Panc1 (cell line): ENCODE results near the gene TAF7.
"Not testable (repeated sequence)": the region's sequence is repeated elsewhere in the genome, so short reads cannot be mapped to it uniquely, and the experiment has no call there.

Experiments used
- POLR2AphosphoS5 ChIP-seq: IDR thresholded peaks from 2 replicates; pipeline ENCODE4 v1.6.1; 2012; ENCODE audit warnings: mild to moderate bottlenecking, low read depth, low read length, moderate library complexity
- REST ChIP-seq, 2 experiments: IDR thresholded peaks; 2 replicates each; pipeline ENCODE4 v1.6.1; 2011 to 2012; ENCODE audit warnings: low read depth in 2 of 2, control low read depth in 1 of 2, low read length in 1 of 2, mild to moderate bottlenecking in 1 of 2, moderate library complexity in 1 of 2; ENCODE audit not compliant: insufficient read depth in 1 of 2
- SIN3A ChIP-seq: IDR thresholded peaks from 2 replicates; pipeline ENCODE4 v1.6.1; 2012; ENCODE audit warnings: low read depth, mild to moderate bottlenecking, low read length, moderate library complexity, borderline replicate concordance; ENCODE audit not compliant: insufficient read depth
- TCF7L2 ChIP-seq: IDR thresholded peaks from 2 replicates; pipeline ENCODE4 v1.6.1; 2011; ENCODE audit warnings: mild to moderate bottlenecking, low read depth, low read length, inconsistent platforms
- TF ChIP-seq, protein P1 (sequence below): fragments of 450-650 bp; IDR thresholded peaks from 2 replicates; pipeline ENCODE4 v1.5.1; 2017; ENCODE audit warnings: mild to moderate bottlenecking

GRCh38 chr5:141332571-141332970, 12.0 kb upstream of the TAF7 start:
- TF ChIP-seq, protein P1, sequence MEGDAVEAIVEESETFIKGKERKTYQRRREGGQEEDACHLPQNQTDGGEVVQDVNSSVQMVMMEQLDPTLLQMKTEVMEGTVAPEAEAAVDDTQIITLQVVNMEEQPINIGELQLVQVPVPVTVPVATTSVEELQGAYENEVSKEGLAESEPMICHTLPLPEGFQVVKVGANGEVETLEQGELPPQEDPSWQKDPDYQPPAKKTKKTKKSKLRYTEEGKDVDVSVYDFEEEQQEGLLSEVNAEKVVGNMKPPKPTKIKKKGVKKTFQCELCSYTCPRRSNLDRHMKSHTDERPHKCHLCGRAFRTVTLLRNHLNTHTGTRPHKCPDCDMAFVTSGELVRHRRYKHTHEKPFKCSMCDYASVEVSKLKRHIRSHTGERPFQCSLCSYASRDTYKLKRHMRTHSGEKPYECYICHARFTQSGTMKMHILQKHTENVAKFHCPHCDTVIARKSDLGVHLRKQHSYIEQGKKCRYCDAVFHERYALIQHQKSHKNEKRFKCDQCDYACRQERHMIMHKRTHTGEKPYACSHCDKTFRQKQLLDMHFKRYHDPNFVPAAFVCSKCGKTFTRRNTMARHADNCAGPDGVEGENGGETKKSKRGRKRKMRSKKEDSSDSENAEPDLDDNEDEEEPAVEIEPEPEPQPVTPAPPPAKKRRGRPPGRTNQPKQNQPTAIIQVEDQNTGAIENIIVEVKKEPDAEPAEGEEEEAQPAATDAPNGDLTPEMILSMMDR = not testable (repeated sequence)
- TF ChIP-seq POLR2AphosphoS5; REST (IDR thresholded peaks at IDR 0.05; ENCODE audit: insufficient read depth in 1 of 2, low read depth in 2 of 2, low read length in 1 of 2); TCF7L2; SIN3A: not testable (repeated sequence)
